Upper lobe of left lung (tissue), 4 donors: Measurements from ENCODE around the gene ONECUT3.

Experiments
- CTCF ChIP-seq, 6 experiments: fragments of 450-650 bp in 4 of 6; fragments of 200-600 bp in 2 of 6; sonication (generic) in 2 of 6; IDR thresholded peaks; one replicate each; pipeline ENCODE4 v1.5.1; 2016 to 2019; ENCODE audit warnings: antibody characterized with exemption in 6 of 6
- POLR2A ChIP-seq, 4 donors: fragments of 450-650 bp; IDR thresholded peaks; one replicate each; pipeline ENCODE4 v1.5.1; 2016 to 2017; ENCODE audit warnings: antibody characterized with exemption in 4 of 4, mild to moderate bottlenecking in 2 of 4

- no peak for TF ChIP-seq CTCF (IDR thresholded peaks at IDR 0.05)
- no peak for TF ChIP-seq POLR2A (IDR thresholded peaks at IDR 0.05)
Measured at GRCh38 chr19:1758231-1758577, 4.9 kb downstream of the ONECUT3 start.
